HG02870 (cell line): Measurements from ENCODE around the gene STX8.
A peak's percentile ranks its signal among the peaks of the same experiment; 100 is the strongest.

ENCODE experiments used
- ATAC-seq: cut with Tn5 transposase; IDR thresholded peaks from one replicate; pipeline ENCODE4 v1.9.1; 2021; ENCODE audit warnings: mild to moderate bottlenecking, moderate library complexity; ENCODE audit not compliant: unreplicated experiment

STX8 gene

DNA sequence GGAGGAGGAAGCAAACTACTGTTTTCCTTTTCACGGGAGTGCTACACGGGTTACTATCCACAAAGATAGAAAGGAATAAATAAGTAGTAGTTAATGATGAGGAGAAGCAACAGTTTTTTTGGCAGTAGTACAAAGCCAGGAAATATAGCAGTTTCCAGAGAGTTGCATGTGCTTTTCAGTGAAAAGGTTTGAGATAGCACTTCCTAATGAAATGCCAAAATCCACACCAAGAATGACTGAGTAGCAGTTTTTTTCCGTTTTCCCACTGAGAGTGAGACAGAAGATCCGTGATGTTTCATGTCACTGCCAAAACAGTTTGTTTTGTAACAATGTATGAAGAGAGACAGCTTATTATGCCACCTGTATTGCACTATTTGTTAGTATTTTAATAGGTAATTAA, 129.1 kb downstream of the STX8 start:
- no peak for ATAC-seq

DNA sequence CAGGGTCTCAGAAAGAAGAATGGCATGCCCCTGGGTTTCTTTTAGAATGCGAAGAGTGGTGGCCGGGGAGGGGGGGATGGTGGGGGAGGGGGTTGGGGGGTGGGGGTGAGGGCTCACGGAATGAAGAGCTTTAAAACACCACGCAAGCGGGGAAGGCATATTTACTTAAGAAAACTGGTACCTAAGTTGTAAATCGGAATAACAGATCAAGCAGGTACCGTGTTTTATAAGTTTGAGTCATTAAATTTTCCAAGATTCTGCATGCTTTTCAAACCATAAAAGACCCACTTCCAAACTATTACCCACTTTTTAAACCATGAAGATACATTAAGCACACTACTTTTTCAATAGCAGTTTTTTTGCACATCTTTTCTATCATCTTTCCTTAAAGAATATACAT, 130.2 kb downstream of the STX8 start:
- no peak for ATAC-seq

DNA sequence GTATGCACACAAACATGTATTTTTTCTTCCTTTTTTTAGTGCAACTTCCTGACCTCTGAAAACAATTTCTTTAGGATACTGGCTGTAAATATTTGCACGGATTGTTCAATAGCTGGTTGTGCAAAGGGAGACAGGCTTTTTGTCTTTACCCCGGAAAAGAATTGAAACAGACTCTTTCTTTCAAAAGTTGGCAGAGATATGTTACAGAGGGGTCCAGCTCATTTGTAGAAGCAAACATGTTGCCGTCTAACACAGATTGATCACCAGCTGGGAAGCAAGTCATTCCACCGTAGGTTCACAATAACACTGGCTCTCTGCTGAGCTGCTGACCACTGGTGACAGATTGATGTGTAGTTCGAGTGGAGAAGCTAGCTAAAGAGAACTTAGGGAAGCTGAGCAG, 130.9 kb downstream of the STX8 start:
- ATAC-seq: no peak

DNA sequence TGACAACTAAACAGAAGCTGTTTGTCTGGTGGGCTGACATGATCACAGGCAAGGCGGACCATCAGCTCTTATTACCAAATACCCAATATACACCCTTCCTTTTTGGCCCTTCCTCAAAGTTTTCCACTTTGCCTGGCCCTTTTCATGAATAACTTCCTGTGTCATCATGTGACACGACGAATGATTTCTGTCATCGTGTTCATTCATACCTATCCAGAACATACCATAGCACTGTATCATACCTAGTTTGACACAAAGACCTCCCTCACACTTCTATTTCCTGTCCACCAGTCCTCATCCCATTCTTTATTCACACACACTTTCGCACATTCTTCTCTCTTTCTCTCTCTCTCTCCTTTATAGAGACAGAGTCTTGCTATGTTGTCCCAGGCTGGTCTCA, 131.8 kb downstream of the STX8 start:
- no peak for ATAC-seq

DNA sequence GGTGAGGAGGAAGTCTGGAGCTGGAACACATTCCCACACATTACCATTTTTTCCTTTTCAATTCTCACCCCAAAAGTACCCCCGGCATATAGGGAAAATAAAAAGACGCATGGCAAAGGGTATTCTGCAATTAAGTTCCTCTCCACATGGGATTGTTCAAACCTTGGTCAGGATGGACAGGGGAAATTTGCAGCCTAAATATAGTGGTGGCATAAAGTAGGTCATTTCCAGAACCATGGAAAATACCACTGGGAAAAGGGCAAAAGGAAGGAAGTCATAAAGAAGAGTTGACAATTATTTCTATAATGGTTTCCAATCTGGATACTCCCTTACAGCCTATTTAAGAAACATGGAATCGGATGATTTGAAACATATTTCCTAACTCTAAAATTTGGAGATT, 135.8 kb downstream of the STX8 start:
- no peak for ATAC-seq

DNA sequence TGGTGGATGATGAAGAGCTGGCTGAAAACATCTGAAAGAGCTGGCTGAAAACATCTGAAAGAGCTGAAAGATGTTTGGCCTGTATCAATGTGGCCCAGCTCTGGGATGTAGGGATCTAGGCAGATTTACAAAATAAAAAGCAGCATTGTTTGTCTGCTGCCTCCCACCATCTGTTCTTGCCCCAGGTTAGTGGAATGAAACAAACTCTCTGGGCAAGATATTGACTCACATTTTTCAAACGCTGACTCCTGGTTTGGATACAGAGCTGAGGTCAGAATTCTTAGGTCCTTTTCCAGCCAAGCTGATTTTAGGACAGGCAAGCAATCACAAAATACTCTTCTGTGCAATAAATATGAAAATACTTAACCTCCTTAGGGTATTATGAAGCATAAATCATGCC, 139.0 kb downstream of the STX8 start:
- no peak for ATAC-seq

DNA sequence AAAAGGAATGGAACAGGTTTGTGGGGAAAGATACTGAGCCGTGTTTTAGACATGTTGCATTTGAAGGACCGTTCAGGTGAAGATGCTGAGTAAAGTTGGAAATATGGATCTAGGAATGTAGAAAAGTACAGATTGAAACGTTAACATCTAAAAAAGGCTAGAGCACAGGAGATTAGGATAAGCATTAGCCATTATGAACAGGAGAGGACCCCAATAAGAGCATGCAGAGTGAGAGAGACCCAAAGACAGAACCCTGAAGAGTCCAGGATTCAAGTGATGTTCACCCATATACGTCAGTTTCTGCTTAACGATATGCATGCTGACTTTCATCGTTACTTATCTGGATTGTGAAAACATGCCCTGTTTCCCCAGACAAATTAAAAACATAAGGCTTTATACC, 140.5 kb downstream of the STX8 start:
- no peak for ATAC-seq

DNA sequence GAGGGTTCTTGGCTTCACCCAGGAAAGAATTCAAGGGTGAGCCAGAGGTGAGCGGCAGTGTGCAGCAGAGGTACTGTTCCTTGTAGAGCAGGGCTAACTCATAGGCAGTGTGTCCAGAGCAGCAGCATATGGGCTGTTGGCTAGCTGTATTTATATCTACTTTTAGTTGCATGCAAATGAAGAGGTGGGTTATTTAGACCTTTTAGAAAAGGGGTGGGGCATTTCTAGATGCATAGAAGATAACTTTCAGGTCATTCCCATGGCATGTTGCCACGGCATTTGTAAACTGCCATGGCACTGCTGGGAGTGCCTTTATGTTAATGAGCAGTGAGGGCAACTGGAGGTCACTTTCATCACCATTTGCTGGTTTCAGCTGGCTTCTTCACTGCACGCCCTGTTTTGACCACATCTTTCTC, 141.0 kb downstream of the STX8 start:
- ATAC-seq: no peak

DNA sequence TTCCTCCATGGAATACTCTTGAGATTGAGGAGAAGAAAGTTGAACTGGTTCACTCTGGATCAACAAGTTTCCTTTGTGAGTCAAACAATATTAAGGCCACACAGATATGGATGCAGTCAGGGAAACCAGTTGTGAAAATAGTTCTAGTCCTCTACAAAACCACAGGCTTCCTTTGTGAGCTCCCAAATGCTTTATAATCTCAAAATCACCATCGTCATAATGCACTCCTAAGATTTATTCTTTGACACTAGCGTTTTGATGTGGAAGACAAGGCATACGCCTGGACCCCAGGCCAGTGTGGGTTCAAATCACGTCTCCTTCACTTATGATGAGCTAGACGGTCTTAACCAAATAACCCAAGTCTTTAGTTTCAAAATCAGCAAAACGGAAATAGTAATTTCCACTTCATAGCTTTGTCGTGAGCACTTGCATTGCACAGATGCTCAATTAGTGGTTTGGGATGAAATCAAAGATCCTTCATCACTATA, 142.6 kb downstream of the STX8 start:
- ATAC-seq: peak; percentile 50

DNA sequence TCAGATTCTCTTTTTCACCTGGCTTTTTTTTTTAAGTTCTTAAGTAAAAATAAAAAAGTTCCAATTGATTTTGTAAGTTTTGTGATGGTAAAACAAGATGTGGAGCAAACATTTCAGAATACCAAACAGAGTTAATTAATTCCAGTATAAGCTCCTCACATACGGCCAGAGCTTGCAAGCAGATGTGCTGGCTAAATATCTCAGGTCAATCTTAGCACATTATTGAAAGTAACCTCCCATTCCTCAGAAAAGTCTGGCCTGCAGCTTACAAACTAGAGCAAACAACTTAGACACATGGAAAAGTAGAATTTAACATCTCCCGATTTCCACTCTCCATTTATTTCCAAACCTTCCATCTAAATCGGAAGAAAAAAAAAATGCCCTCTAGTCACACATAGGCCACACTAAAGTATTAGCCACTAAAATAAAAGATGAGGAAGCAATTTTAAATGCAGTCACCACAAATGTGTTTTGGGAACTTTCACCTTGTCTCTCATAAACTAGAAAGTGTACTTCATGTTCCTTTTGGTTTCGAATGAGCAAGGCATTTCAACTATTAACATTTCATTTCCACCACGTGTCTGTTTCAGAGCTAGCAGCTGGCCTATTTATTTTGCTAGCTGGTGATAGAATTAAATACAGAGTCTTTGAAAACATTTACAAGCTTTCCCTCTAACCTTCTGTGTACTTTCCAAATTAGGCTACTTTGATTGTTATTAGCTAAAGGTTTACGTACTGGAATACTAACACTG, 143.3 kb downstream of the STX8 start:
- ATAC-seq: no peak

DNA sequence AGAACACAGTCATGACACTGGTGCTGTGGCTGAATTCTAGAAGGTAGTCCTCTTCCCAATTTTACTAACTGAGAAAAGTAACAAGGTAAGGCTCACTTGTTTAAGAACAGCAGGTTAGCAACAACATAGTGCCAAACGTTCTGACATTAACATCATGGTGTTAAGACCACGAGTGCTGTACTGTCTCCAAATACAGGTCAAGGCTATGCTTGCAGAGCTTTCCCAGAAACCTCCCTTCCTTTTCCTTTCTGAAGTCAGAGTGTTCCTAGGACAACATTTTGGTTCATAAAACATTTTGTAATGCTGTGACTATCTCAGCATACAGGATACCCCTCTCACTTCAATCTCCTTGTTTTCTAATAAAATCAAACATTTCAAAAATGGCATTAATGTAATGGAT, 144.0 kb downstream of the STX8 start:
- no peak for ATAC-seq

DNA sequence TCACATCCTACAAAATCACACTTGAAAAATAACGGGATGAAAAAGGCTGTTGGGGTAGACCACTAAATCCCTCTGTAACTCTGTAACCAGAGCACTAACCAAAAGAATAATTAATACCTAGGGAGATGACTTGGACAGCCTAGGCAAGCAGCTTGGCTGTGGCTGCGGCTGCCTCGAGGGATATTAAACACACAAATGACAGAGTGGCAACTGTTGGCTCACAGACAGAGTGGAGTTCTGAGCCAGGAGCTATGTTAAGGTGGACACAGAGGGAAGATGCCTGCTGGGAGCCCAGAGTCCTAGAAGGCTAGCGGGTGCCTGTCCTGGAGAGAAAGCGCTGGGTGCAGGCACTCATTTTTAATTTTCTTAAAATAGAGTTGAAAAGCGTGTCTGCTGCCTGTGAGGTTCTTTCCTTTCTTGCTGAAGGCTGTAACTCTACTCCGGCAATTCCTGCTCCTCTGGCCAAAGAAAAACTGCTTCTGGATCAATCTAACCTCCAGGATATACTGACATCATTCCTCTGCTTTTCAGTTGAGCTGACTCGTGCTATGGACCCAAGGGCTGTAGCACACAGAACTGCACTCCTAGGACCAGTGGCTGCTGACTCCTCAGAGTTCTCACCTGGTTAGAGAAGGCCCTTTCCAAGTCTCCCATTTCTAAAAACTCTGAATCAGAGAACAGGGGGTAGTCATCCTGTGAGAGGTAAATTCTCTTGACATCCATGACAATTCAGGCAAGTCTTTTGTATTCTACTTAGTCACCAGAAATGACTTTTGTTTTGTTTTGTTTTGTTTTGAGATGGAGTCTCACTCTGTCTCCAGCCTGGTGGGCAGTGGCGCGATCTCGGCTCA, 147.9 kb downstream of the STX8 start:
- no peak for ATAC-seq

DNA sequence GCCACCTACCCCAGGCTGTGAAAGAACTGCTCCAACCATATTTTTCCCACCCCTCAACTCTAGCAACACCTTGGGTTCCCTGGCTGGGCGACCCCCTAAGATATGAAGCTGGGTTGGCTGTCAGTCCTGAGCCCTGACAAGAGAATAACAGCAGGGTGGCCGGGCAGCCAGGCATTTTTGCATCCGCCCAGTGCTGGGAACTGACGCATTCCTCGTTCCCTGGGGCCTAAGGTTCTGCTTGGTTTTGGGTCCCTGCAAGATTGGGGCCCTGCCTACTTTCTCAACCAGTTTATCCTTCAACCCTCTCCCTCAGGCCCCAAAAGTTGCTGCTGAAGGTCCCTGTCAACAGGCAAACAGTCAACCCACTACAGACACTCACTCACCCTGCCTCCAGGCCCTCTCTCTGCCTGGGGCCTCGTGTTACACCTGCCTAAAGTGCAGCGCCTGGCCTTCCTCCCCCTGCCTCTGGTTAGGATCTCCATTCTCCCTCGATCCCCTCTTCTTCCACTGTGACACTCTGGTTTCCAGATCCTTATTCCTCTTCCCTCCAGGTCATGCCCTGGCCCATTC, 151.5 kb downstream of the STX8 start:
- no peak for ATAC-seq

DNA sequence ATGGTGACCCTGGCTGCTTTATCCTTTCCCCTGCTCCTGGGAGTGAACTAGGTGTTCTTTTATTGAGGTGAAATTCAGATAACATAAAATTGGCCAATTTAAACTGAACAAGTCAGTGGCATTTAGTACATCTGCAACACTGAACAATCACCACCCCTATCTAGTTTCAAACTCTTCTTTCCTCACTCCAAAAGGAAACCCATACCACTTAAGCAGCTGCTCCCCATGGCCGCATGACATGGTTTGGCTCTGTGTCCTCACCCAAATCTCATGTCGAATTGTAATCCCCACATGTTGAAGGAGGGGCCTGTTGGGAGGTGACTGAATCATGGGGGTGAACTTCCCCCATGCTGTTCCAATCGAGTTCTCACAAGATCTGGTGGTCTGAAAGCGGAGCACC, 154.1 kb downstream of the STX8 start:
- ATAC-seq: no peak

DNA sequence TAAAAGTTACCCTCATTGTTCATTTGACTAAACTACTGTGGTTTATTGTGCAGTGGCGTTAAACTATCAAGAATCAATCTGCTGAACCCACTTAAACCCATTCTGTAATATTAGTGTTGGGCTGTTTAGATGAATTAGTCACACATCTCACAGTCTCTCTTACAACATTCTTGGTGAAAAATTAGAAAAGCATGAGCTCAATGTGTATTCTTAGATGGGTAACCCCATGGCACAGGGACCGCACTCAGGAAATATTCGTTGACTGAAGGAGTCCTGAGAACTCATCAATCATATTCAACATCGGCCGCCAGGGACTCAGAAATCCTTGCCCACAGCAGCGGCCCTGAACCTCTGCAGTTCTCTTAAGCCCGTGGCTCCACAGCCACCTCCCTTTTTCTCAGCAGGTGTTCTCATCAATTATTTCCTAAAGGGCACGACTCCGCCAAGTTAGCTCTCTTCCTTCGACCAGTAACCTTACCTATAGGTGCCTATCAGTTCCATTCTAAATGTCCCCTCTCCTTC, 155.6 kb downstream of the STX8 start:
- ATAC-seq: no peak

DNA sequence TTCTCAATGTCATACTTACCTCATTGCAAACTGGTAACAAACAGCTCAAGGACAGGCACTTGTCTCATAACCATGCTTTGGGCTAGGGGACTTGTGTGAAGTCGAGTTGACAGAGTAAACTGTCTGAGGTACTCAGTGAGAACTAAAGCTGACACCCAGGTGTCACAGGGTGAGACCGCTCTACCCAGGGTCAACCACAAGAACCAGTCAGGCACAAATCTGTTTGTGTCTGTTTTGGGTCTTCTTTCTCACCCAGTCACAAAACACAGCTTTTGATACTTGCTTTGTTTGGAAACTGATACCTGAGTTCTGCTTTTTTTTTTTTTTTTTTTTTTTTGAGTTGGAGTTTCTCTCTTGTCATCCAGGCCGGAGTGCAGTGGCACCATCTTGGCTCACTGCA, 161.1 kb downstream of the STX8 start:
- peak; percentile 90 for ATAC-seq

DNA sequence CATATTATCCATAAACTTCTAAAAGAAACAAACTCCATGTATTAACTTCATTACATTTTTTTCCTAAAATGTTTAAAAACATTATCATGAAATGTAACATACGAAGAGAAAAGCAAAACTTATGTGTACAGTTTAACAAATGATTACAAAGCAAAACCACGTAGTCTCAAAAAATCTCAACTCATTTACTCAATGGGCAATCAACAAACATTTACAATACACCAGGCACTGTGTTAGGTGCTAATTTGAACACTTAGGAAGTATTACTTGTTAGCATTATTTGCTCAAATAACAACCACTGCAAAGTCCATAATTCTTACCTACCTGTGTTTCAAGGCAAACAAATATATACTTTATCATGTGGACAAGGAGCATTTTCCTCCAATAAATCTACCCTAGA, 164.9 kb downstream of the STX8 start:
- ATAC-seq: no peak

DNA sequence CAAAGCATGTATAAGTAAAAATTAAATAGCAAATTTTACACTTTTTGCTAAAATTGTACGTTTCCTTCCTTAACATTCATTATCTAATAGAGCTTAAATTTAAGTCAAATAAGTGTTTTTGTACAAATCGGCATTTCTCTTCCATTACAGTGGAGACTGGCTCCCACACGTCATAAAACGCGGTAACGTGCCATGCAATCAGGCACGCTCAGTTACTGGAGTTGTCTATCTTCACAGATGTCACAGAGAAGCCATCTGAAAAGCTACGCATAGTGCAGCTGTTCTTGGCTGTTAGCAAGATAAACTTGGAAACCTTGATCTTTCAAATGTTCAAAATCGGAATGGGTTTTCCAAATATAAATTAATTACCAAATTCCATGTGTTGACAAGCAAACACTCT, 165.3 kb downstream of the STX8 start:
- no peak for ATAC-seq

DNA sequence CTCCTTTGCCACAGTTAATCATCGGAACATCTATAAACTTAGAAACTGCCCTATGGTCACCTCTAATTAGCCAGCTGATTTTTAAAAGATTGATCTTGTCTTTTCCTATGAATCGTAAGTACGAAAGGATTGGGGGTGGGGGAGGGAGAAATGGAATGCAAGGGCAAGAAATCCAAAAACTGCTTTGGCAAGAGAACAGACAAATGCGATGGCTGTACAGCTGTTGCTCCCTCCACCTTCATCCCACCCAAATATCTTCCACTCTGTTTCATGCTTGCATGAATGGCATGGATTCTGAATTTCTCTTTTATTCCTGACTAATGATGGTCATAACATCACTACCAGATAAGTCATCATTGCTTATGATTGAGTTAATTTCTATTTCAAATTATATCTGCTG, 165.7 kb downstream of the STX8 start:
- no peak for ATAC-seq

DNA sequence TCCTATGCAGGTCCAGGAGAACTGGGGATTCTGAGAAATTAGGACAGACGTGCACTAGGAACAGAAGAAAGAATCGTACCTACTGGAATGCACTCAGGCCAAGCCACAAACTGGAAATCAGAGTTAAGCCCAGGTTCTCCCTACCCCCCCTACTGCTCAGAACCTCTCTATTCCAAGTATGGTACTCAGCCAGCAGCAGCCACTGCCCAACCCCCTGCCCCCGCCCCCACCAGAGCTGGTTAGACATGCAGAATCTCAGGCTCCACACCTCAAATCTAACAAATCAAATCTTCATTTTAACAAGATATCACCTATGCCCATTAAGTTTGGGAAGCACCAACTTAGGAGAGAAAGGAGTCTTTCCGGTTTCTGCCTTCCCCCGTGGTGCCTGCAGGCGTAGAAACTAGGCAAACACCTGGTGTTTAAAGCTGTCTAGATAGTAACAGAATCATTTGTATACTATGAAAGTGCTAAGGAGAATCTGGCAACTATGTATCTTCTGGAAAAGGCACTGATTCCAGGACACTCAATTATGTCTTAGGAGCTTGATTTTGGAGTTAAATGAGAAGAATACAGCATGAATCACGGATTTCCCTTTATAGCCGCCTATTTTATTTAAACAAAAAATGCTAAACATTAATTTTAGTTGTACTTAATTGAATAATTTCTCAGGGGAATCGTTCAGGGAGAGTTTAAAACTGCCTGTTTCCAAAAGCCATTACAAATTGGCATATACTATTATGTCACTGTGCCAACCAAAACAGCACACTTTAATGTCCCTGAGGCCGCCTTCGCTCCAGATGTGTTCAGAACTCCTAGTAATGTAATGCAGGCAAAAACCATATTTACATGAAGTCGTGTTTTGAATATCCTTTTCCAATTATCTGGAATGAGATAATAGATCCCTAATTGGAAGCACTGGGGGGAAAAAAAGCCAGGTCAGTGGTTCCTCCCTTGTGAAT, 166.5 kb downstream of the STX8 start:
- no peak for ATAC-seq

DNA sequence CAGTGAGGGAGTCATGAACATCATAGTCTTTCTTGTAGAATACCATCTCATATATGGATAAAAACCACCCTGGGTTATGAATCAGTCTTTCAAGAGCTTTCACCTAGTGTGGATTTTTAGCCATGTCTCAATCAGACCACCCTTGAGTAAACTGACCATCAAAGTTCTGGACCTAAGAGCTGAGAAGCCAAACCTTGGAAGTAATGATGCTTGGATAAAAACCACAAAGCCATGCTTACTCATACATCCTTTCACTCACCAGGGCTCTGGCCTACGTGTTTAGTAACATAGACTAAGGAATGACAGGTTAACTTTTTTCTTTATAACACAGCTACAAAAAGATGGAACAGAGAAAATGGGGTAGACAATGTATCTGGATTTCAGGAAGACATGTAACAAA, 167.2 kb downstream of the STX8 start:
- ATAC-seq: no peak
